Measurements from ENCODE around the gene ARAF.

GRCh38 chrX:47530049-47530448 lies 31.0 kb upstream of the ARAF start:
- no peak for TF ChIP-seq POLR2A (IDR thresholded peaks at IDR 0.05; ENCODE audit: low read length)
- TF ChIP-seq RAD21 (conservative IDR thresholded peaks at IDR 0.05 in 1 of 2, IDR thresholded peaks at IDR 0.05 in 1 of 2) = no peak
- TF ChIP-seq CTCF (IDR thresholded peaks at IDR 0.05) = no peak
- TF ChIP-seq PBX3 (IDR thresholded peaks at IDR 0.05) = no peak
- TF ChIP-seq PHF8 (IDR thresholded peaks at IDR 0.05; ENCODE audit: borderline replicate concordance, low read depth) = no peak
- TF ChIP-seq ZNF302 (CRISPR knock-in tag; IDR thresholded peaks at IDR 0.05) = no peak
- no peak for TF ChIP-seq RFX5 (IDR thresholded peaks at IDR 0.05)
- TF ChIP-seq MYC (IDR thresholded peaks at IDR 0.05; ENCODE audit: borderline replicate concordance, low read length) = no peak
- no peak for TF ChIP-seq EP300 (IDR thresholded peaks at IDR 0.05)
- no peak for TF ChIP-seq MAX (IDR thresholded peaks at IDR 0.05)
- TF ChIP-seq CHD2 (IDR thresholded peaks at IDR 0.05; ENCODE audit: low read length, partially characterized antibody) = no peak

All from A549 (cell line).